Activated CD4-positive, CD25-positive, alpha-beta regulatory T cell treated with anti-CD3 and anti-CD28 coated beads, Interleukin-2, amount 50 U/mL, for 24 hours (primary cell): ENCODE results near the gene C19orf44.
A peak's percentile ranks its signal among the peaks of the same experiment; 100 is the strongest.

ENCODE experiments used
- ATAC-seq, 2 donors: fragments of 150-1000 bp; cut with Tn5 transposase; one replicate each; pipeline ENCODE4 v1.10.0; 2021; ENCODE audit warnings: mild to moderate bottlenecking in 1 of 2, moderate library complexity in 1 of 2

Gene C19orf44

GRCh38 chr19:16518483-16519229 is 22.5 kb downstream of the C19orf44 start:
- ATAC-seq: no peak

GRCh38 chr19:16519230-16519687 is 23.1 kb downstream of the C19orf44 start:
- ATAC-seq: no peak

GRCh38 chr19:16520074-16520973 is 24.1 kb downstream of the C19orf44 start:
- no peak for ATAC-seq

GRCh38 chr19:16520986-16521624 is 24.9 kb downstream of the C19orf44 start:
- no peak for ATAC-seq

GRCh38 chr19:16521715-16522289 is 25.6 kb downstream of the C19orf44 start:
- ATAC-seq: no peak

- ATAC-seq: no peak
Observed at GRCh38 chr19:16522559-16523377, 26.6 kb downstream of the C19orf44 start.

- no peak for ATAC-seq
Observed at GRCh38 chr19:16524991-16525734, 29.0 kb downstream of the C19orf44 start.

- no peak for ATAC-seq
Observed at GRCh38 chr19:16525751-16526481, 29.7 kb downstream of the C19orf44 start.

GRCh38 chr19:16527334-16527935 is 31.2 kb downstream of the C19orf44 start:
- ATAC-seq: no peak

GRCh38 chr19:16527971-16528521 is 31.9 kb downstream of the C19orf44 start:
- ATAC-seq: peak in 1 of 2 donors; percentile 53

- ATAC-seq: no peak
Observed at GRCh38 chr19:16529466-16530144, 33.4 kb downstream of the C19orf44 start.

- ATAC-seq: no peak
Observed at GRCh38 chr19:16530540-16531379, 34.6 kb downstream of the C19orf44 start.

GRCh38 chr19:16531380-16531669 is 35.1 kb downstream of the C19orf44 start:
- no peak for ATAC-seq

GRCh38 chr19:16532440-16533234 is 36.4 kb downstream of the C19orf44 start:
- no peak for ATAC-seq

- no peak for ATAC-seq
Observed at GRCh38 chr19:16535381-16535780, 39.2 kb downstream of the C19orf44 start.

- no peak for ATAC-seq
Observed at GRCh38 chr19:16536130-16536529, 39.9 kb downstream of the C19orf44 start.

GRCh38 chr19:16537111-16537510 is 40.9 kb downstream of the C19orf44 start:
- ATAC-seq: no peak
